GM21447 (cell line): ENCODE data around the gene PRKAG2.

Experiments
- ATAC-seq: cut with Tn5 transposase; IDR thresholded peaks from one replicate; pipeline ENCODE4 v1.9.1; 2021; ENCODE audit not compliant: unreplicated experiment

PRKAG2 gene

GRCh38 chr7:151731022-151731441, 145.9 kb downstream of the PRKAG2 start:
- no peak for ATAC-seq

- ATAC-seq = no peak
Measured at GRCh38 chr7:151730591-151730990, 146.3 kb downstream of the PRKAG2 start.

GRCh38 chr7:151729521-151729921, 147.4 kb downstream of the PRKAG2 start:
- ATAC-seq = no peak

GRCh38 chr7:151728746-151729145, 148.2 kb downstream of the PRKAG2 start:
- ATAC-seq = no peak

GRCh38 chr7:151728286-151728660, 148.6 kb downstream of the PRKAG2 start:
- ATAC-seq = no peak

GRCh38 chr7:151727579-151728285, 149.2 kb downstream of the PRKAG2 start:
- peak; percentile 49 for ATAC-seq

GRCh38 chr7:151726652-151727578, 150.0 kb downstream of the PRKAG2 start:
- ATAC-seq = no peak

GRCh38 chr7:151725844-151726651, 150.9 kb downstream of the PRKAG2 start:
- ATAC-seq = no peak

- no peak for ATAC-seq
Measured at GRCh38 chr7:151724920-151725584, 151.9 kb downstream of the PRKAG2 start.

GRCh38 chr7:151724250-151724915, 152.5 kb downstream of the PRKAG2 start:
- ATAC-seq = no peak

- no peak for ATAC-seq
Measured at GRCh38 chr7:151723321-151723720, 153.6 kb downstream of the PRKAG2 start.

- ATAC-seq = no peak
Measured at GRCh38 chr7:151722533-151722932, 154.4 kb downstream of the PRKAG2 start.

- no peak for ATAC-seq
Measured at GRCh38 chr7:151721694-151722093, 155.2 kb downstream of the PRKAG2 start.

GRCh38 chr7:151721236-151721635, 155.7 kb downstream of the PRKAG2 start:
- no peak for ATAC-seq

GRCh38 chr7:151720280-151720679, 156.6 kb downstream of the PRKAG2 start:
- ATAC-seq = no peak

GRCh38 chr7:151719897-151720242, 157.0 kb downstream of the PRKAG2 start:
- no peak for ATAC-seq

- ATAC-seq = no peak
Measured at GRCh38 chr7:151719031-151719896, 157.7 kb downstream of the PRKAG2 start.

GRCh38 chr7:151717918-151718317, 159.0 kb downstream of the PRKAG2 start:
- no peak for ATAC-seq

- no peak for ATAC-seq
Measured at GRCh38 chr7:151717415-151717814, 159.5 kb downstream of the PRKAG2 start.
